ENCODE measurements around the gene ZNF185. TPM values are rescaled to one million over a fixed set of nuclear protein-coding genes. Genes with fewer than 3 reads are reported as not detected.

The ZNF185 gene
- total and polyA plus RNA-seq, 10 of the 15 experiments (the other 5 are each of a cell fraction or from before 2014, with no cell fraction given), result 0.23 to 1.3 (median 0.55) TPM

DNA sequence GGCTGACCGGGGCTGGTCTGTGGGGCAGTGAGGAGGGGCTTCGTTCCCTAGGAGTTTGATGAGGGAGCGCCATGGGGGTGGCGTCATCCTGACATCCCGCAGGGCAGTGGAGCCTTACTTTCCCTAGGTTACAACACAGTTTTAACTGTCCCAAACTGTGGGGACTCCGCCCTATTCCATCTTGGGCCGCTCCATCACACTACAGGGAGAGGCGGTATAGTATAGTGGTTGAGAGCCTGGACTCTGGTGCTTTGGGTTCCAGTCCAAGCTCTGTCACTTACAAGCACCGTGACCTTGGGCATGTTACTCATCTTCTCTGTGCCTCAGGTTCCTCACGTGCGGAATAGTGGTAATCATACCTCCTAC is 44.2 kb downstream of the ZNF185 start (continued):
- TF ChIP-seq, protein P1, sequence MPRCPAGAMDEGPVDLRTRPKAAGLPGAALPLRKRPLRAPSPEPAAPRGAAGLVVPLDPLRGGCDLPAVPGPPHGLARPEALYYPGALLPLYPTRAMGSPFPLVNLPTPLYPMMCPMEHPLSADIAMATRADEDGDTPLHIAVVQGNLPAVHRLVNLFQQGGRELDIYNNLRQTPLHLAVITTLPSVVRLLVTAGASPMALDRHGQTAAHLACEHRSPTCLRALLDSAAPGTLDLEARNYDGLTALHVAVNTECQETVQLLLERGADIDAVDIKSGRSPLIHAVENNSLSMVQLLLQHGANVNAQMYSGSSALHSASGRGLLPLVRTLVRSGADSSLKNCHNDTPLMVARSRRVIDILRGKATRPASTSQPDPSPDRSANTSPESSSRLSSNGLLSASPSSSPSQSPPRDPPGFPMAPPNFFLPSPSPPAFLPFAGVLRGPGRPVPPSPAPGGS (IDR thresholded peaks at IDR 0.05; ENCODE audit: borderline replicate concordance, insufficient read depth, low read depth, low read length, poor library complexity, severe bottlenecking), result no peak
- TF ChIP-seq NBN (IDR thresholded peaks at IDR 0.05) (no peak), FOXK2 (IDR thresholded peaks at IDR 0.05) (no peak), SUPT20H (IDR thresholded peaks at IDR 0.05; ENCODE audit: borderline replicate concordance, control insufficient read depth, low read depth, low read length) (no peak), CHD4 (IDR thresholded peaks at IDR 0.05) (no peak)
- TF ChIP-seq, protein P2, sequence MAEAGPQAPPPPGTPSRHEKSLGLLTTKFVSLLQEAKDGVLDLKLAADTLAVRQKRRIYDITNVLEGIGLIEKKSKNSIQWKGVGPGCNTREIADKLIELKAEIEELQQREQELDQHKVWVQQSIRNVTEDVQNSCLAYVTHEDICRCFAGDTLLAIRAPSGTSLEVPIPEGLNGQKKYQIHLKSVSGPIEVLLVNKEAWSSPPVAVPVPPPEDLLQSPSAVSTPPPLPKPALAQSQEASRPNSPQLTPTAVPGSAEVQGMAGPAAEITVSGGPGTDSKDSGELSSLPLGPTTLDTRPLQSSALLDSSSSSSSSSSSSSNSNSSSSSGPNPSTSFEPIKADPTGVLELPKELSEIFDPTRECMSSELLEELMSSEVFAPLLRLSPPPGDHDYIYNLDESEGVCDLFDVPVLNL (IDR thresholded peaks at IDR 0.05; ENCODE audit: low read depth, low read length), result no peak
- TF ChIP-seq, protein P3, sequence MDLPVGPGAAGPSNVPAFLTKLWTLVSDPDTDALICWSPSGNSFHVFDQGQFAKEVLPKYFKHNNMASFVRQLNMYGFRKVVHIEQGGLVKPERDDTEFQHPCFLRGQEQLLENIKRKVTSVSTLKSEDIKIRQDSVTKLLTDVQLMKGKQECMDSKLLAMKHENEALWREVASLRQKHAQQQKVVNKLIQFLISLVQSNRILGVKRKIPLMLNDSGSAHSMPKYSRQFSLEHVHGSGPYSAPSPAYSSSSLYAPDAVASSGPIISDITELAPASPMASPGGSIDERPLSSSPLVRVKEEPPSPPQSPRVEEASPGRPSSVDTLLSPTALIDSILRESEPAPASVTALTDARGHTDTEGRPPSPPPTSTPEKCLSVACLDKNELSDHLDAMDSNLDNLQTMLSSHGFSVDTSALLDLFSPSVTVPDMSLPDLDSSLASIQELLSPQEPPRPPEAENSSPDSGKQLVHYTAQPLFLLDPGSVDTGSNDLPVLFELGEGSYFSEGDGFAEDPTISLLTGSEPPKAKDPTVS (IDR thresholded peaks at IDR 0.05; ENCODE audit: low read depth, low read length), result no peak

DNA sequence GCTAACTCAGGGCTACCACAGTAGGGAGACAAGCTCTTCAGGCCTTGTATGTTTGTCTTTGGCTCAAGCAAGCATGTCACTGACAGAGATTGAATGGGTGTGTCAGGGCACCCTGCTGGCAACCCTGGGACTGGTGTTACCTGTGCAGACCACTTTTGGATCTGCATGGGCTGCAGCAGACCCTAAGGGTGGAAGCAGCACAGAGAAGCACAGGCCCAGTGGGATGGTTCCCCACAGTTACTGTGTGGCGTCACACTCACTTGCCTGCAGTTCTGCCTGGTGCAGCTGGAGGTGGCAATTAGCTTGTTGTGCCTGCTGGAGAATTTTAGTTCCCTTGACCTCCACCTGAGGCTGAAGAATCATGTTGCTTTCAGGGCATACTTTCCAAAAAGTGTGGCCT is 46.0 kb downstream of the ZNF185 start:
- CTCF ChIA-PET, result interaction anchor here (0.6 to 4.4 kb wide), 5 partner anchors 9 to 725 kb away, joined by 3 to 25 read pairs (median 18); partner anchors contain the start of gene HAUS7
- no peaks in the 10 kb centered on the region for H3K9me3 ChIP-seq (replicated peaks; ENCODE audit: control insufficient read depth, insufficient read depth, low read length)
- no peak overlapping the region for H2AFZ ChIP-seq (ENCODE audit: control insufficient read depth, low read depth, low read length)
- RAD21 ChIA-PET (ENCODE audit: unreplicated experiment), result no interaction called here
- in situ Hi-C loops (cut with MboI), result loop anchor here (10.0 kb wide), 1 partner anchor 561 kb away; no protein-coding TSS in a partner anchor
- BruUV-seq (replicated peaks), result no TSS peak
- POLR2A ChIA-PET, result interaction anchor here (0.5 kb wide), 1 partner anchor 10 kb away, joined by 3 read pairs; no protein-coding TSS in a partner anchor
- H3K36me3 ChIP-seq (ENCODE audit: control insufficient read depth in 2 of 2, insufficient read depth in 2 of 2, low read length in 1 of 2), result no peaks in the 10 kb centered on the region
- ATAC-seq (no peak), FAIRE-seq (no peak), DNase-seq (ENCODE audit: low read depth, low spot score) (no peak)
- SMC1A ChIA-PET (ENCODE audit: uncharacterized antibody, unreplicated experiment), result interaction anchor here (1.4 kb wide), 1 partner anchor 563 kb away, joined by 3 read pairs; no protein-coding TSS in a partner anchor
- TF ChIP-seq RAD21 (IDR thresholded peaks at IDR 0.05; ENCODE audit: insufficient read depth, low read depth, low read length) (no peak), CREB1 (IDR thresholded peaks at IDR 0.05; ENCODE audit: low read depth) (no peak)
- TF ChIP-seq, protein P4, sequence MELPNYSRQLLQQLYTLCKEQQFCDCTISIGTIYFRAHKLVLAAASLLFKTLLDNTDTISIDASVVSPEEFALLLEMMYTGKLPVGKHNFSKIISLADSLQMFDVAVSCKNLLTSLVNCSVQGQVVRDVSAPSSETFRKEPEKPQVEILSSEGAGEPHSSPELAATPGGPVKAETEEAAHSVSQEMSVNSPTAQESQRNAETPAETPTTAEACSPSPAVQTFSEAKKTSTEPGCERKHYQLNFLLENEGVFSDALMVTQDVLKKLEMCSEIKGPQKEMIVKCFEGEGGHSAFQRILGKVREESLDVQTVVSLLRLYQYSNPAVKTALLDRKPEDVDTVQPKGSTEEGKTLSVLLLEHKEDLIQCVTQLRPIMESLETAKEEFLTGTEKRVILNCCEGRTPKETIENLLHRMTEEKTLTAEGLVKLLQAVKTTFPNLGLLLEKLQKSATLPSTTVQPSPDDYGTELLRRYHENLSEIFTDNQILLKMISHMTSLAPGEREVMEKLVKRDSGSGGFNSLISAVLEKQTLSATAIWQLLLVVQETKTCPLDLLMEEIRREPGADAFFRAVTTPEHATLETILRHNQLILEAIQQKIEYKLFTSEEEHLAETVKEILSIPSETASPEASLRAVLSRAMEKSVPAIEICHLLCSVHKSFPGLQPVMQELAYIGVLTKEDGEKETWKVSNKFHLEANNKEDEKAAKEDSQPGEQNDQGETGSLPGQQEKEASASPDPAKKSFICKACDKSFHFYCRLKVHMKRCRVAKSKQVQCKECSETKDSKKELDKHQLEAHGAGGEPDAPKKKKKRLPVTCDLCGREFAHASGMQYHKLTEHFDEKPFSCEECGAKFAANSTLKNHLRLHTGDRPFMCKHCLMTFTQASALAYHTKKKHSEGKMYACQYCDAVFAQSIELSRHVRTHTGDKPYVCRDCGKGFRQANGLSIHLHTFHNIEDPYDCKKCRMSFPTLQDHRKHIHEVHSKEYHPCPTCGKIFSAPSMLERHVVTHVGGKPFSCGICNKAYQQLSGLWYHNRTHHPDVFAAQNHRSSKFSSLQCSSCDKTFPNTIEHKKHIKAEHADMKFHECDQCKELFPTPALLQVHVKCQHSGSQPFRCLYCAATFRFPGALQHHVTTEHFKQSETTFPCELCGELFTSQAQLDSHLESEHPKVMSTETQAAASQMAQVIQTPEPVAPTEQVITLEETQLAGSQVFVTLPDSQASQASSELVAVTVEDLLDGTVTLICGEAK (IDR thresholded peaks at IDR 0.05; ENCODE audit: borderline replicate concordance), result no peak
- intact Hi-C loops (cut with micrococcal nuclease; ENCODE audit: unreplicated experiment), result loop anchor here (5.0 kb wide), 1 partner anchor 718 kb away; no protein-coding TSS in a partner anchor
- no peaks in the 10 kb centered on the region; a peak in 1 of 4 replicates for H3K27me3 ChIP-seq (replicated peaks in 1 of 2; ENCODE audit: control insufficient read depth in 2 of 2, insufficient read depth in 2 of 2, low read length in 1 of 2)
- no peak overlapping the region for H3K9ac ChIP-seq (ENCODE audit: control insufficient read depth, insufficient read depth, low read length)
- no peak overlapping the region for H3K27ac ChIP-seq (ENCODE audit: control insufficient read depth, insufficient read depth)
- WGBS (ENCODE audit: insufficient coverage, insufficient replicate concordance, low lambda C conversion rate, missing lambda C conversion rate), result 38% methylated on average over 1 of the region's 1 CpG
- H3K4me3 ChIP-seq, result no peak overlapping the region
- no peak overlapping the region for H3K4me2 ChIP-seq (ENCODE audit: control insufficient read depth, insufficient read depth)
- no peaks in the 10 kb centered on the region for H3K4me1 ChIP-seq (ENCODE audit: control insufficient read depth, insufficient read depth, low read length)
- no peaks in the 10 kb centered on the region for H3K79me2 ChIP-seq (ENCODE audit: control insufficient read depth, insufficient read depth, low read length)
- H4K20me1 ChIP-seq (ENCODE audit: control insufficient read depth, insufficient read depth), result no peaks in the 10 kb centered on the region

Measured in GM12878 (cell line).